ENCODE data around the gene CCDC27.

CCDC27 gene

GRCh38 chr1:3762151-3762872, 10.1 kb downstream of the CCDC27 start:
- Histone ChIP-seq H3K4me3 (ENCODE audit: low read depth, low read length) (no peak overlapping the region), H3K27me3 (peaks cover 6% of the 10 kb centered on the region; the same call in 1 of the 2 replicates), H3K9me3 (no peaks in the 10 kb centered on the region), H3K36me3 (no peaks in the 10 kb centered on the region), H3K4me1 (no peaks in the 10 kb centered on the region)
- no peak for DNase-seq
- TF ChIP-seq CTCF (IDR thresholded peaks at IDR 0.05; ENCODE audit: low read depth, low read length) = no peak

GRCh38 chr1:3762873-3763228, 10.6 kb downstream of the CCDC27 start:
- Histone ChIP-seq H3K27me3 (peaks cover 6% of the 10 kb centered on the region; the same call in 1 of the 2 replicates), H3K36me3 (no peaks in the 10 kb centered on the region), H3K4me3 (ENCODE audit: low read depth, low read length) (no peak overlapping the region), H3K9me3 (no peaks in the 10 kb centered on the region), H3K4me1 (no peaks in the 10 kb centered on the region)
- DNase-seq = no peak
- no peak for TF ChIP-seq CTCF (IDR thresholded peaks at IDR 0.05; ENCODE audit: low read depth, low read length)

GRCh38 chr1:3763351-3764125, 11.3 kb downstream of the CCDC27 start:
- no peak for DNase-seq
- H3K4me1 ChIP-seq = no peaks in the 10 kb centered on the region
- H3K27me3 ChIP-seq = peaks cover 6% of the 10 kb centered on the region; the same call in 1 of the 2 replicates
- TF ChIP-seq CTCF (IDR thresholded peaks at IDR 0.05; ENCODE audit: low read depth, low read length) = no peak
- H3K4me3 ChIP-seq (ENCODE audit: low read depth, low read length) = no peak overlapping the region
- no peaks in the 10 kb centered on the region for H3K36me3 ChIP-seq
- no peaks in the 10 kb centered on the region for H3K9me3 ChIP-seq

- no peaks in the 10 kb centered on the region for H3K27me3 ChIP-seq
- no peaks in the 10 kb centered on the region for H3K4me1 ChIP-seq
- no peak for TF ChIP-seq CTCF (IDR thresholded peaks at IDR 0.05; ENCODE audit: low read depth, low read length)
Measured at GRCh38 chr1:3767328-3767925, 15.2 kb downstream of the CCDC27 start.

GRCh38 chr1:3768811-3769390, 16.7 kb downstream of the CCDC27 start:
- Histone ChIP-seq H3K9me3 (no peaks in the 10 kb centered on the region), H3K4me3 (ENCODE audit: low read depth, low read length) (no peak overlapping the region), H3K27me3 (no peaks in the 10 kb centered on the region), H3K36me3 (no peaks in the 10 kb centered on the region), H3K4me1 (no peaks in the 10 kb centered on the region)
- TF ChIP-seq CTCF (IDR thresholded peaks at IDR 0.05; ENCODE audit: low read depth, low read length) = no peak
- DNase-seq = no peak

More at GRCh38 chr1:3767328-3767925, 15.2 kb downstream of the CCDC27 start:
- Histone ChIP-seq H3K36me3 (no peaks in the 10 kb centered on the region), H3K9me3 (no peaks in the 10 kb centered on the region), H3K4me3 (ENCODE audit: low read depth, low read length) (no peak overlapping the region)
- DNase-seq = no peak
